Rectal smooth muscle tissue (tissue), 1 donor: ENCODE data around the gene IDH3A.

ENCODE experiments used
- H3K27ac ChIP-seq: one replicate; pipeline ENCODE4 v1.7.0; 2013; ENCODE audit warnings: low read depth, low read length, inconsistent platforms
- H3K27me3 ChIP-seq: one replicate; pipeline ENCODE4 v1.7.0; 2013; ENCODE audit warnings: low read length; ENCODE audit not compliant: control insufficient read depth, insufficient read depth
- H3K36me3 ChIP-seq: one replicate; pipeline ENCODE4 v1.7.0; 2013; ENCODE audit warnings: low read length; ENCODE audit not compliant: control insufficient read depth, insufficient read depth
- H3K4me1 ChIP-seq: one replicate; pipeline ENCODE4 v1.7.0; 2013; ENCODE audit warnings: low read length; ENCODE audit not compliant: control insufficient read depth, insufficient read depth
- H3K4me3 ChIP-seq: one replicate; pipeline ENCODE4 v1.7.0; 2013; ENCODE audit warnings: low read length
- H3K9ac ChIP-seq: one replicate; pipeline ENCODE4 v1.7.0; 2013; ENCODE audit warnings: low read length

Gene IDH3A

GRCh38 chr15:78179286-78179840 lies 30.2 kb downstream of the IDH3A start:
- Histone ChIP-seq H3K27ac (no peak overlapping the region), H3K4me1 (no peaks in the 10 kb centered on the region), H3K4me3 (no peak overlapping the region), H3K9ac (no peak overlapping the region), H3K36me3 (no peaks in the 10 kb centered on the region), H3K27me3 (no peaks in the 10 kb centered on the region)

- H3K27ac ChIP-seq: no peak overlapping the region
- no peak overlapping the region for H3K9ac ChIP-seq
- no peak overlapping the region for H3K4me3 ChIP-seq
- H3K27me3 ChIP-seq: no peaks in the 10 kb centered on the region
- no peaks in the 10 kb centered on the region for H3K36me3 ChIP-seq
- no peaks in the 10 kb centered on the region for H3K4me1 ChIP-seq
Measured at GRCh38 chr15:78179906-78180305, 30.7 kb downstream of the IDH3A start.

GRCh38 chr15:78182336-78182700 lies 33.2 kb downstream of the IDH3A start:
- no peak overlapping the region for H3K27ac ChIP-seq

GRCh38 chr15:78182821-78183220 lies 33.7 kb downstream of the IDH3A start:
- Histone ChIP-seq H3K9ac (no peak overlapping the region), H3K27me3 (no peaks in the 10 kb centered on the region), H3K36me3 (no peaks in the 10 kb centered on the region), H3K4me3 (no peak overlapping the region), H3K4me1 (no peaks in the 10 kb centered on the region), H3K27ac (no peak overlapping the region)

More at GRCh38 chr15:78182336-78182700, 33.2 kb downstream of the IDH3A start:
- H3K4me3 ChIP-seq: no peak overlapping the region
- no peak overlapping the region for H3K9ac ChIP-seq
- no peaks in the 10 kb centered on the region for H3K4me1 ChIP-seq
- H3K36me3 ChIP-seq: no peaks in the 10 kb centered on the region
- no peaks in the 10 kb centered on the region for H3K27me3 ChIP-seq

GRCh38 chr15:78192826-78193594 lies 43.8 kb downstream of the IDH3A start:
- Histone ChIP-seq H3K4me3 (no peak overlapping the region), H3K27ac (no peak overlapping the region), H3K9ac (no peak overlapping the region), H3K27me3 (no peaks in the 10 kb centered on the region), H3K4me1 (no peaks in the 10 kb centered on the region), H3K36me3 (no peaks in the 10 kb centered on the region)

GRCh38 chr15:78193731-78194567 lies 44.8 kb downstream of the IDH3A start:
- no peak overlapping the region for H3K4me3 ChIP-seq
- H3K27me3 ChIP-seq: no peaks in the 10 kb centered on the region
- no peaks in the 10 kb centered on the region for H3K4me1 ChIP-seq
- H3K36me3 ChIP-seq: no peaks in the 10 kb centered on the region
- H3K27ac ChIP-seq: no peak overlapping the region
- no peak overlapping the region for H3K9ac ChIP-seq

GRCh38 chr15:78194568-78194925 lies 45.4 kb downstream of the IDH3A start:
- no peak overlapping the region for H3K27ac ChIP-seq
- no peaks in the 10 kb centered on the region for H3K4me1 ChIP-seq
- H3K36me3 ChIP-seq: no peaks in the 10 kb centered on the region

GRCh38 chr15:78195735-78196201 lies 46.6 kb downstream of the IDH3A start:
- no peaks in the 10 kb centered on the region for H3K36me3 ChIP-seq
- no peak overlapping the region for H3K27ac ChIP-seq
- no peaks in the 10 kb centered on the region for H3K27me3 ChIP-seq
- no peak overlapping the region for H3K4me3 ChIP-seq
- no peak overlapping the region for H3K9ac ChIP-seq
- H3K4me1 ChIP-seq: no peaks in the 10 kb centered on the region

More at GRCh38 chr15:78194568-78194925, 45.4 kb downstream of the IDH3A start:
- no peaks in the 10 kb centered on the region for H3K27me3 ChIP-seq
- no peak overlapping the region for H3K9ac ChIP-seq
- no peak overlapping the region for H3K4me3 ChIP-seq

GRCh38 chr15:78197632-78198031 lies 48.5 kb downstream of the IDH3A start:
- Histone ChIP-seq H3K36me3 (no peaks in the 10 kb centered on the region), H3K4me3 (no peak overlapping the region), H3K9ac (no peak overlapping the region), H3K4me1 (no peaks in the 10 kb centered on the region), H3K27me3 (no peaks in the 10 kb centered on the region), H3K27ac (no peak overlapping the region)

- H3K9ac ChIP-seq: no peak overlapping the region
- H3K36me3 ChIP-seq: no peaks in the 10 kb centered on the region
- no peaks in the 10 kb centered on the region for H3K27me3 ChIP-seq
- H3K4me3 ChIP-seq: no peak overlapping the region
- H3K27ac ChIP-seq: no peak overlapping the region
- H3K4me1 ChIP-seq: no peaks in the 10 kb centered on the region
Measured at GRCh38 chr15:78200276-78200930, 51.2 kb downstream of the IDH3A start.

- Histone ChIP-seq H3K4me3 (no peak overlapping the region), H3K27ac (no peak overlapping the region), H3K4me1 (no peaks in the 10 kb centered on the region), H3K36me3 (no peaks in the 10 kb centered on the region), H3K9ac (no peak overlapping the region), H3K27me3 (no peaks in the 10 kb centered on the region)
Measured at GRCh38 chr15:78201281-78202190, 52.4 kb downstream of the IDH3A start.
